Measurements from ENCODE around the gene UAP1L1. TPM values are rescaled to one million over a fixed set of nuclear protein-coding genes. Genes with fewer than 3 reads are reported as not detected.

UAP1L1 gene
- total RNA-seq, 2 donors from 2014 or later, result 19.9 to 22.0 TPM

- no peak overlapping the region for H3K4me3 Mint-ChIP-seq
- H3K36me3 Mint-ChIP-seq, result no peaks in the 10 kb centered on the region
- no peaks in the 10 kb centered on the region for H3K9me3 Mint-ChIP-seq
- H3K4me1 Mint-ChIP-seq (ENCODE audit: low read depth in 2 of 2), result peaks cover 2 to 3% of the 10 kb centered on the region in 2 donors
- no peak for ATAC-seq
- DNase-seq (ENCODE audit: low spot score), result no peak
- H3K27me3 Mint-ChIP-seq, result no peaks in the 10 kb centered on the region
- H3K27ac Mint-ChIP-seq, result no peak overlapping the region
Measured at GRCh38 chr9:137080260-137081122, 3.2 kb downstream of the UAP1L1 start.

- H3K27ac Mint-ChIP-seq, result no peak overlapping the region
- peaks cover 7% of the 10 kb centered on the region in 2 donors for H3K4me1 Mint-ChIP-seq (ENCODE audit: low read depth in 2 of 2)
- ATAC-seq (no peak), DNase-seq (ENCODE audit: low spot score) (no peak)
- H3K27me3 Mint-ChIP-seq, result no peaks in the 10 kb centered on the region
- no peak overlapping the region for H3K4me3 Mint-ChIP-seq
- no peaks in the 10 kb centered on the region for H3K9me3 Mint-ChIP-seq
- H3K36me3 Mint-ChIP-seq, result no peaks in the 10 kb centered on the region
Measured at GRCh38 chr9:137082222-137082924, 5.1 kb downstream of the UAP1L1 start.

- DNase-seq (ENCODE audit: low spot score), result no peak
- ATAC-seq, result no peak
- Mint-ChIP-seq H3K4me3 (no peak overlapping the region), H3K36me3 (no peaks in the 10 kb centered on the region), H3K4me1 (ENCODE audit: low read depth in 2 of 2) (peaks cover 12 to 13% of the 10 kb centered on the region in 2 donors), H3K9me3 (no peaks in the 10 kb centered on the region), H3K27me3 (no peaks in the 10 kb centered on the region), H3K27ac (no peak overlapping the region)
Measured at GRCh38 chr9:137082925-137083290, 5.6 kb downstream of the UAP1L1 start.

- H3K9me3 Mint-ChIP-seq, result no peaks in the 10 kb centered on the region
- H3K27me3 Mint-ChIP-seq, result no peaks in the 10 kb centered on the region
- no peak overlapping the region for H3K4me3 Mint-ChIP-seq
- DNase-seq (ENCODE audit: low spot score), result no peak
- H3K4me1 Mint-ChIP-seq (ENCODE audit: low read depth in 2 of 2), result peaks cover 18 to 19% of the 10 kb centered on the region in 2 donors
- H3K27ac Mint-ChIP-seq, result no peak overlapping the region
- H3K36me3 Mint-ChIP-seq, result no peaks in the 10 kb centered on the region
- ATAC-seq, result no peak
Measured at GRCh38 chr9:137083394-137084004, 6.2 kb downstream of the UAP1L1 start.

- ATAC-seq (no peak), DNase-seq (ENCODE audit: low spot score) (no peak)
- Mint-ChIP-seq H3K4me1 (ENCODE audit: low read depth in 2 of 2) (peaks cover 24 to 27% of the 10 kb centered on the region in 2 donors), H3K36me3 (no peaks in the 10 kb centered on the region), H3K9me3 (no peaks in the 10 kb centered on the region), H3K27me3 (no peaks in the 10 kb centered on the region), H3K27ac (no peak overlapping the region), H3K4me3 (no peak overlapping the region)
Measured at GRCh38 chr9:137084526-137084925, 7.2 kb downstream of the UAP1L1 start.

- DNase-seq (ENCODE audit: low spot score) (no peak), ATAC-seq (peak in 1 of 2 donors; percentile 2)
- H3K4me3 Mint-ChIP-seq, result peak overlapping the region; percentile 95
- H3K27me3 Mint-ChIP-seq, result no peaks in the 10 kb centered on the region
- H3K36me3 Mint-ChIP-seq, result no peaks in the 10 kb centered on the region
- peak overlapping the region; percentile 87 to 92 for H3K27ac Mint-ChIP-seq
- H3K4me1 Mint-ChIP-seq (ENCODE audit: low read depth in 2 of 2), result peaks cover 23 to 29% of the 10 kb centered on the region in 2 donors
- H3K9me3 Mint-ChIP-seq, result no peaks in the 10 kb centered on the region
Measured at GRCh38 chr9:137085920-137086530, 8.7 kb downstream of the UAP1L1 start.

- H3K9me3 Mint-ChIP-seq, result no peaks in the 10 kb centered on the region
- H3K4me1 Mint-ChIP-seq (ENCODE audit: low read depth in 2 of 2), result peaks cover 23 to 32% of the 10 kb centered on the region in 2 donors
- no peaks in the 10 kb centered on the region for H3K27me3 Mint-ChIP-seq
- peak; percentile 100 for DNase-seq (ENCODE audit: low spot score)
- no peaks in the 10 kb centered on the region for H3K36me3 Mint-ChIP-seq
- H3K4me3 Mint-ChIP-seq, result peak within 1 kb of the TSS; percentile 95
- peak within 1 kb of the TSS; percentile 87 to 92 for H3K27ac Mint-ChIP-seq
- peak; percentile 93 to 94 for ATAC-seq
Measured at GRCh38 chr9:137086531-137087408, 9.5 kb downstream of the UAP1L1 start, which contains the start of gene MAN1B1. Gene MAN1B1 (plus strand): TSS chr9:137086985. CDS start chr9:137087000, 15 bp downstream.

- ATAC-seq, result peak in 1 of 2 donors; percentile 2
- no peaks in the 10 kb centered on the region for H3K9me3 Mint-ChIP-seq
Measured at GRCh38 chr9:137087409-137087925, 10.2 kb downstream of the UAP1L1 start.

GRCh38 chr9:137088121-137088520 is 10.8 kb downstream of the UAP1L1 start:
- Mint-ChIP-seq H3K36me3 (no peaks in the 10 kb centered on the region), H3K4me1 (ENCODE audit: low read depth in 2 of 2) (peaks cover 23 to 32% of the 10 kb centered on the region in 2 donors), H3K4me3 (peak overlapping the region; percentile 79), H3K27me3 (no peaks in the 10 kb centered on the region), H3K9me3 (no peaks in the 10 kb centered on the region), H3K27ac (peak overlapping the region; percentile 76 to 77)
- DNase-seq (ENCODE audit: low spot score), result no peak
- no peak for ATAC-seq

More at GRCh38 chr9:137087409-137087925, 10.2 kb downstream of the UAP1L1 start:
- peak overlapping the region; percentile 79 for H3K4me3 Mint-ChIP-seq
- DNase-seq (ENCODE audit: low spot score), result no peak
- no peaks in the 10 kb centered on the region for H3K27me3 Mint-ChIP-seq
- peak overlapping the region; percentile 76 to 77 for H3K27ac Mint-ChIP-seq
- peaks cover 23 to 32% of the 10 kb centered on the region in 2 donors for H3K4me1 Mint-ChIP-seq (ENCODE audit: low read depth in 2 of 2)
- no peaks in the 10 kb centered on the region for H3K36me3 Mint-ChIP-seq

- Mint-ChIP-seq H3K27ac (peak overlapping the region; percentile 43 to 76), H3K4me3 (no peak overlapping the region), H3K27me3 (no peaks in the 10 kb centered on the region)
Measured at GRCh38 chr9:137089232-137089947, 12.1 kb downstream of the UAP1L1 start.

GRCh38 chr9:137095664-137096517 is 18.6 kb downstream of the UAP1L1 start:
- Mint-ChIP-seq H3K4me3 (peak overlapping the region; percentile 82), H3K36me3 (no peaks in the 10 kb centered on the region), H3K4me1 (ENCODE audit: low read depth in 2 of 2) (peaks cover 17 to 20% of the 10 kb centered on the region in 2 donors), H3K27ac (peak overlapping the region; percentile 83), H3K9me3 (no peaks in the 10 kb centered on the region), H3K27me3 (no peaks in the 10 kb centered on the region)
- ATAC-seq (peak; percentile 96 to 97), DNase-seq (ENCODE audit: low spot score) (peak; percentile 87)

More at GRCh38 chr9:137089232-137089947, 12.1 kb downstream of the UAP1L1 start:
- no peaks in the 10 kb centered on the region for H3K36me3 Mint-ChIP-seq
- H3K4me1 Mint-ChIP-seq (ENCODE audit: low read depth in 2 of 2), result peaks cover 23 to 32% of the 10 kb centered on the region in 2 donors
- ATAC-seq (no peak), DNase-seq (ENCODE audit: low spot score) (no peak)
- no peaks in the 10 kb centered on the region for H3K9me3 Mint-ChIP-seq

All from natural killer cell treated with Interleukin-12 subunit alpha and Interleukin-12 subunit beta and Interleukin-15 and Interleukin-18, amount 100 ng/mL, for 72 hours (primary cell).